Measurements from ENCODE around the gene MYO6. TPM values are rescaled to one million over a fixed set of nuclear protein-coding genes. Genes with fewer than 3 reads are reported as not detected.
"Not testable (repeated sequence)": the region's sequence is repeated elsewhere in the genome, so short reads cannot be mapped to it uniquely, and the experiment has no call there.

Gene MYO6
- polyA plus RNA-seq, 1 of the 3 experiments (the other 2 are of a cell fraction) = 6.2 TPM

DNA sequence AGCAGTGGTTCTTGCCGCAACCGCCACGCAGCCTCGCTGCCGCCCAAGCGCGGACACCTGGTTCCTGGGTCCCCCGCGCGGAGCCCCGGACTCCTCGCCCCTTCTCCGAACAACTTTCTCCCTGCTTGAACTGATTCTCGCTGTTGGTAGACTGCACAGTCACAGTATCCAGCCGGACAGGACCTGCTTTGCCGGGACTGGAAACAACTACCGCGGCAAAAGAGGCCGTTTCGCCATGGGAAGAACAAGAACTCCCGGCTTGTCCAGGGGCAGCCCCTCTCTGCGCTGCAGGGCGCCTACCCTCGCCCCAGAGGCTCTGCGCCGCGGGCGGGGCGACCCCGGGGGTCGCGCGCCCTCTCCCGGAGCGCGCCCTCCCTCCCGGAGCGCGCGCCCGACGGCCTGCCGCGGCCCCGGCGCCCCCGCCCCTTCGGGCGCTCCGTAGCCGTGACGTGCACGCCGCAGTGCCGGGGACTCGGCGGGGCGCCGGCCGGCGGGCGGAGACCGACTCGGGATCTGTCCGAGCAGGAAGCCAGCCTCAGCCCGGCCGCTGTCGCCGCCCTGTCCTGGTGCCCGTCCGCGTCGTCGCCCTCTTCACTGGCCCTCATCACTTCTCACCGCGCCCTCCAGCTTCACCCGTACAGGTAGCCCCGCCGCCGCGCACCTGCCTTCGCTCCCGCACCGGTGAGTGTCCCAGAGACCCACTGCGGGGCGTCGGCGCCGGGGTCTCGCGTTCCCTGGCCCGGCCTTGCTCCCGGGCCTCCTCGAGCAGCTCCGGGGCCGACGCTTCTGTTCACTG, at the start of gene MYO6 (continued):
- TF ChIP-seq, protein P1, sequence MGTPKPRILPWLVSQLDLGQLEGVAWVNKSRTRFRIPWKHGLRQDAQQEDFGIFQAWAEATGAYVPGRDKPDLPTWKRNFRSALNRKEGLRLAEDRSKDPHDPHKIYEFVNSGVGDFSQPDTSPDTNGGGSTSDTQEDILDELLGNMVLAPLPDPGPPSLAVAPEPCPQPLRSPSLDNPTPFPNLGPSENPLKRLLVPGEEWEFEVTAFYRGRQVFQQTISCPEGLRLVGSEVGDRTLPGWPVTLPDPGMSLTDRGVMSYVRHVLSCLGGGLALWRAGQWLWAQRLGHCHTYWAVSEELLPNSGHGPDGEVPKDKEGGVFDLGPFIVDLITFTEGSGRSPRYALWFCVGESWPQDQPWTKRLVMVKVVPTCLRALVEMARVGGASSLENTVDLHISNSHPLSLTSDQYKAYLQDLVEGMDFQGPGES (IDR thresholded peaks at IDR 0.05; ENCODE audit: low read depth, low read length) = no peak
- TF ChIP-seq, protein P2, sequence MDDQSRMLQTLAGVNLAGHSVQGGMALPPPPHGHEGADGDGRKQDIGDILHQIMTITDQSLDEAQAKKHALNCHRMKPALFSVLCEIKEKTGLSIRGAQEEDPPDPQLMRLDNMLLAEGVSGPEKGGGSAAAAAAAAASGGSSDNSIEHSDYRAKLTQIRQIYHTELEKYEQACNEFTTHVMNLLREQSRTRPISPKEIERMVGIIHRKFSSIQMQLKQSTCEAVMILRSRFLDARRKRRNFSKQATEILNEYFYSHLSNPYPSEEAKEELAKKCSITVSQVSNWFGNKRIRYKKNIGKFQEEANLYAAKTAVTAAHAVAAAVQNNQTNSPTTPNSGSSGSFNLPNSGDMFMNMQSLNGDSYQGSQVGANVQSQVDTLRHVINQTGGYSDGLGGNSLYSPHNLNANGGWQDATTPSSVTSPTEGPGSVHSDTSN (IDR thresholded peaks at IDR 0.05) = 0 out of 2 replicates have a peak, but pooled peaks have one; percentile 4
- TF ChIP-seq, protein P3, sequence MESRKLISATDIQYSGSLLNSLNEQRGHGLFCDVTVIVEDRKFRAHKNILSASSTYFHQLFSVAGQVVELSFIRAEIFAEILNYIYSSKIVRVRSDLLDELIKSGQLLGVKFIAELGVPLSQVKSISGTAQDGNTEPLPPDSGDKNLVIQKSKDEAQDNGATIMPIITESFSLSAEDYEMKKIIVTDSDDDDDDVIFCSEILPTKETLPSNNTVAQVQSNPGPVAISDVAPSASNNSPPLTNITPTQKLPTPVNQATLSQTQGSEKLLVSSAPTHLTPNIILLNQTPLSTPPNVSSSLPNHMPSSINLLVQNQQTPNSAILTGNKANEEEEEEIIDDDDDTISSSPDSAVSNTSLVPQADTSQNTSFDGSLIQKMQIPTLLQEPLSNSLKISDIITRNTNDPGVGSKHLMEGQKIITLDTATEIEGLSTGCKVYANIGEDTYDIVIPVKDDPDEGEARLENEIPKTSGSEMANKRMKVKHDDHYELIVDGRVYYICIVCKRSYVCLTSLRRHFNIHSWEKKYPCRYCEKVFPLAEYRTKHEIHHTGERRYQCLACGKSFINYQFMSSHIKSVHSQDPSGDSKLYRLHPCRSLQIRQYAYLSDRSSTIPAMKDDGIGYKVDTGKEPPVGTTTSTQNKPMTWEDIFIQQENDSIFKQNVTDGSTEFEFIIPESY (IDR thresholded peaks at IDR 0.05; ENCODE audit: borderline replicate concordance, low read depth) = no peak
- TF ChIP-seq EZH2phosphoT487 (IDR thresholded peaks at IDR 0.05; ENCODE audit: borderline replicate concordance, low read depth) (no peak), SMC3 (IDR thresholded peaks at IDR 0.05; ENCODE audit: low read depth, low read length) (no peak), GABPA (IDR thresholded peaks at IDR 0.05; ENCODE audit: low read depth) (no peak), TCF12 (IDR thresholded peaks at IDR 0.05) (no peak), MXI1 (IDR thresholded peaks at IDR 0.05; ENCODE audit: low read depth, low read length) (peak; percentile 77; the same call in 1 of the 2 replicates)

DNA sequence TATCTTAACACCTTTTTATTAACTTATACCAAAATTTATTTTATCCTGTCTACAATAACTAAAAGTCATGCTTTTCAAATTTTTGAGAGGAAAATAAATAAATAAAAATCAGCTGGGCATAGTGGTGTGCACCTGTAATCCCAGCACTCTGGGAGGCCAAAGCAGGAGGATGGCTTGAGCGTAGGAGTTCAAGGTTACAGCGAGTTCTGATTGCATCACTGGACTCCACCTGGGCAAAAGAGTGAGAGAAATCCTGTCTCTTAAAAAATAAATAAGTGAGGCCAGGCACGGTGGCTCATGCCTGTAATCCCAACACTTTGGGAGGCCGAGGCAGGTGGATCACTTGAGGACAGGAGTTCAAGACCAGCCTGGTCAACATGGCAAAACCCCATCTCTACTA, 40.7 kb upstream of the MYO6 start:
- H3K36me3 ChIP-seq (replicated peaks in 1 of 2; ENCODE audit: control insufficient read depth in 1 of 2, insufficient read depth in 2 of 2, low read length in 1 of 2) = peaks cover 36 to 71% of the 10 kb centered on the region in 2 experiments
- H3K27me3 ChIP-seq (ENCODE audit: insufficient read depth); H3K9me3 ChIP-seq; H2AFZ ChIP-seq (ENCODE audit: low read depth); H3K9ac ChIP-seq; H3K79me2 ChIP-seq (ENCODE audit: insufficient read depth); DNase-seq; H3F3A ChIP-seq (replicated peaks; ENCODE audit: insufficient read depth); H4K20me1 ChIP-seq (ENCODE audit: insufficient read depth); H3K4me2 ChIP-seq; H3K4me3 ChIP-seq (ENCODE audit: low read depth in 2 of 2, low read length in 1 of 2); H3K4me1 ChIP-seq (ENCODE audit: control insufficient read depth in 1 of 2, insufficient read depth in 2 of 2, low read depth in 1 of 2, low read length in 1 of 2); H3K27ac ChIP-seq (ENCODE audit: low read depth in 2 of 2, low read length in 1 of 2); POLR2A ChIA-PET; H3K9me2 ChIP-seq: not testable (repeated sequence)
- 95% methylated on average over 4 of the region's 4 CpGs for WGBS (ENCODE audit: low lambda C conversion rate)
- CTCF ChIA-PET = interaction anchor here (1.0 kb wide), 1 partner anchor 50 kb away, joined by 3 read pairs; no protein-coding TSS in a partner anchor

DNA sequence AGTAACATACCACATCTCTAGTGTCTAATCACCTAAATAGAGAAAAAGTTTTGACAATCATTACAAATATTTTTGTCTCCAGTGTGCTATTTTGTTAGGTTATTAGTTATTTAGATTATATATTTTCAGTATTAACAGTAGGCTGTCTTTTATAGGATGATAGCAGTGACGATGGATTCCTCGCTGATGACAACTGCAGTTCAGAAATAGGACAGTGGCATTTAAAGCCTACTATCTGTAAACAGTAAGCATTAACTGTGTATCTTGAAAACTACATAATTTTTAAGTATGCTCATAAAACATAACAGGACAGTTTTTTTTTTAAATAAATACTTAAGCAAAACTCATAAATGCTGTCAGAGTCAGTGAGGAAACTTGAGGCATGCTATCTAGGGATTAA, 37.9 kb upstream of the MYO6 start:
- Histone ChIP-seq H3K4me2 (no peak overlapping the region), H3F3A (replicated peaks; ENCODE audit: insufficient read depth) (peaks cover 4% of the 10 kb centered on the region), H3K9ac (no peak overlapping the region), H4K20me1 (ENCODE audit: insufficient read depth) (no peaks in the 10 kb centered on the region), H3K27ac (ENCODE audit: low read depth in 2 of 2, low read length in 1 of 2) (no peak overlapping the region), H3K27me3 (ENCODE audit: insufficient read depth) (no peaks in the 10 kb centered on the region), H2AFZ (ENCODE audit: low read depth) (no peak overlapping the region), H3K9me2 (no peaks in the 10 kb centered on the region), H3K36me3 (replicated peaks in 1 of 2; ENCODE audit: control insufficient read depth in 1 of 2, insufficient read depth in 2 of 2, low read length in 1 of 2) (peaks cover 58 to 80% of the 10 kb centered on the region in 2 experiments), H3K9me3 (no peaks in the 10 kb centered on the region), H3K4me1 (ENCODE audit: control insufficient read depth in 1 of 2, insufficient read depth in 2 of 2, low read depth in 1 of 2, low read length in 1 of 2) (no peaks in the 10 kb centered on the region), H3K4me3 (ENCODE audit: low read depth in 2 of 2, low read length in 1 of 2) (no peak overlapping the region), H3K79me2 (ENCODE audit: insufficient read depth) (no peaks in the 10 kb centered on the region; the same call in none of the 2 replicates)
- 100% methylated on average over 2 of the region's 2 CpGs for WGBS (ENCODE audit: low lambda C conversion rate)
- ChIA-PET CTCF (no interaction called here), POLR2A (no interaction called here)
- no peak for DNase-seq
- TF ChIP-seq TCF12 (IDR thresholded peaks at IDR 0.05) = no peak
- no peak for TF ChIP-seq SIN3A (IDR thresholded peaks at IDR 0.05; ENCODE audit: borderline replicate concordance, low read depth, low read length)
- no peak for TF ChIP-seq TEAD4 (IDR thresholded peaks at IDR 0.05; ENCODE audit: borderline replicate concordance, insufficient read depth)
- TF ChIP-seq NRF1 (IDR thresholded peaks at IDR 0.05; ENCODE audit: low read depth, low read length) = no peak
- TF ChIP-seq RAD21 (IDR thresholded peaks at IDR 0.05; ENCODE audit: low read length) = no peak
- TF ChIP-seq FOSL2 (IDR thresholded peaks at IDR 0.05; ENCODE audit: borderline replicate concordance, low read depth) = no peak
- TF ChIP-seq RFX5 (IDR thresholded peaks at IDR 0.05; ENCODE audit: low read length) = no peak
- no peak for TF ChIP-seq CHD2 (IDR thresholded peaks at IDR 0.05; ENCODE audit: low read length, partially characterized antibody)
- TF ChIP-seq, protein P3 (IDR thresholded peaks at IDR 0.05; ENCODE audit: borderline replicate concordance, low read depth) = no peak
- TF ChIP-seq, protein P4, sequence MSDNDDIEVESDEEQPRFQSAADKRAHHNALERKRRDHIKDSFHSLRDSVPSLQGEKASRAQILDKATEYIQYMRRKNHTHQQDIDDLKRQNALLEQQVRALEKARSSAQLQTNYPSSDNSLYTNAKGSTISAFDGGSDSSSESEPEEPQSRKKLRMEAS (IDR thresholded peaks at IDR 0.05; ENCODE audit: low read depth) = no peak
- TF ChIP-seq, protein P1 (IDR thresholded peaks at IDR 0.05; ENCODE audit: low read depth, low read length) = no peak
